Neuron (in vitro differentiated cells): Measurements from ENCODE around the gene PLEKHA5.
"Not testable (repeated sequence)": the region's sequence is repeated elsewhere in the genome, so short reads cannot be mapped to it uniquely, and the experiment has no call there.

ENCODE experiments used
- H2AFZ ChIP-seq: one replicate; pipeline ENCODE4 v1.6.1; 2013; ENCODE audit warnings: low read depth, mild to moderate bottlenecking, inconsistent platforms, low read length, moderate library complexity
- H3K27me3 ChIP-seq: one replicate; pipeline ENCODE4 v1.6.1; 2013; ENCODE audit warnings: low read length; ENCODE audit not compliant: insufficient read depth
- H3K36me3 ChIP-seq: one replicate; pipeline ENCODE4 v1.6.1; 2013; ENCODE audit warnings: low read length; ENCODE audit not compliant: insufficient read depth
- H3K4me1 ChIP-seq: one replicate; pipeline ENCODE4 v1.6.1; 2013; ENCODE audit warnings: low read length; ENCODE audit not compliant: insufficient read depth
- H3K4me3 ChIP-seq: 2 replicates; pipeline ENCODE4 v1.5.1; 2013; ENCODE audit warnings: mild to moderate bottlenecking, low read length, moderate library complexity
- H3K9me3 ChIP-seq: one replicate; pipeline ENCODE4 v1.6.1; 2013; ENCODE audit warnings: low read length

Gene PLEKHA5, protein sequence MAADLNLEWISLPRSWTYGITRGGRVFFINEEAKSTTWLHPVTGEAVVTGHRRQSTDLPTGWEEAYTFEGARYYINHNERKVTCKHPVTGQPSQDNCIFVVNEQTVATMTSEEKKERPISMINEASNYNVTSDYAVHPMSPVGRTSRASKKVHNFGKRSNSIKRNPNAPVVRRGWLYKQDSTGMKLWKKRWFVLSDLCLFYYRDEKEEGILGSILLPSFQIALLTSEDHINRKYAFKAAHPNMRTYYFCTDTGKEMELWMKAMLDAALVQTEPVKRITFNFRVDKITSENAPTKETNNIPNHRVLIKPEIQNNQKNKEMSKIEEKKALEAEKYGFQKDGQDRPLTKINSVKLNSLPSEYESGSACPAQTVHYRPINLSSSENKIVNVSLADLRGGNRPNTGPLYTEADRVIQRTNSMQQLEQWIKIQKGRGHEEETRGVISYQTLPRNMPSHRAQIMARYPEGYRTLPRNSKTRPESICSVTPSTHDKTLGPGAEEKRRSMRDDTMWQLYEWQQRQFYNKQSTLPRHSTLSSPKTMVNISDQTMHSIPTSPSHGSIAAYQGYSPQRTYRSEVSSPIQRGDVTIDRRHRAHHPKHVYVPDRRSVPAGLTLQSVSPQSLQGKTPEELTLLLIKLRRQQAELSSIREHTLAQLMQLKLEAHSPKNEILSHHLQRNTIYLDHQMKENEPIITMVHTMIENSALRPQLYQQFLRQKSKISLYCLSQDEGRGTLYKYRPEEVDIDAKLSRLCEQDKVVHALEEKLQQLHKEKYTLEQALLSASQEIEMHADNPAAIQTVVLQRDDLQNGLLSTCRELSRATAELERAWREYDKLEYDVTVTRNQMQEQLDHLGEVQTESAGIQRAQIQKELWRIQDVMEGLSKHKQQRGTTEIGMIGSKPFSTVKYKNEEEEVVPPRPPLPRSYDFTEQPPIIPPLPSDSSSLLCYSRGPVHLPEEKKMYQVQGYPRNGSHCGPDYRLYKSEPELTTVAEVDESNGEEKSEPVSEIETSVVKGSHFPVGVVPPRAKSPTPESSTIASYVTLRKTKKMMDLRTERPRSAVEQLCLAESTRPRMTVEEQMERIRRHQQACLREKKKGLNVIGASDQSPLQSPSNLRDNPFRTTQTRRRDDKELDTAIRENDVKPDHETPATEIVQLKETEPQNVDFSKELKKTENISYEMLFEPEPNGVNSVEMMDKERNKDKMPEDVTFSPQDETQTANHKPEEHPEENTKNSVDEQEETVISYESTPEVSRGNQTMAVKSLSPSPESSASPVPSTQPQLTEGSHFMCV

DNA sequence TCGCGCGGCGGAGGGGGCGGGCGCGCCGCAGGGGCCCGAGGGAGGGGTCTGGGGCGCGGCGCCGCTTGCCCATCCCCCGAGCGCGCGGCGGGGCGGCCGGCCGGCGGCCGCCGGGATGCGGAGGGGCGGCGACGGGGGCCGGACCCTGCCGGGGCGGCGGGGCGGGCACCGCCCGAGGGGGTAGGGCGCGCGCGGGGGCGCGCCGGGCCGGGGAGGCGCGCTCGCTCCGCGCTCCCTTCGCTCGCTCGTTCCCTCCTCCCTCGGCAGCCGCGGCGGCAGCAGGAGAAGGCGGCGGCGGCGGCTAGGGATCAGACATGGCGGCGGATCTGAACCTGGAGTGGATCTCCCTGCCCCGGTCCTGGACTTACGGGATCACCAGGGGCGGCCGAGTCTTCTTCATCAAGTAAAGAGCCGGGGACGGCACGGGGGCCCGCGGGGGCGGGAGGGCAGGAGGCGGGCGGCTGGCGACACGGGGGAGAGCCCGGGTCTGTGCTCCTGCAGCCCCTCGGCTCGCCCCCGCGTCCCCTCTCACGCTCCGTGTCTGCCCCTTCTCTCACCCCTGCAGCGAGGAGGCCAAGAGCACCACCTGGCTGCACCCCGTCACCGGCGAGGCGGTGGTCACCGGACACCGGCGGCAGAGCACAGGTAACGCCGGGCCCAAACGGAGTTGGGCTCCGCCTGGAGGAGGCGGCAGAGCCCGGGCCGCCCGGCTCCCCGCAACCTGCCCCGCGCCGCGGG is at the start of gene PLEKHA5:
PLEKHA5 (plus strand) TSS at position 248 of the 738 bp plus-strand sequence; CDS start at position 315, 67 bp downstream.
- peak within 1 kb of the TSS; percentile 99 for H2AFZ ChIP-seq
- peaks cover 3% of the 10 kb centered on the region for H3K9me3 ChIP-seq
- no peaks in the 10 kb centered on the region for H3K27me3 ChIP-seq
- H3K4me3 ChIP-seq, result peak within 1 kb of the TSS; percentile 100
- peaks cover 27% of the 10 kb centered on the region for H3K4me1 ChIP-seq
- peaks cover 6% of the 10 kb centered on the region for H3K36me3 ChIP-seq

DNA sequence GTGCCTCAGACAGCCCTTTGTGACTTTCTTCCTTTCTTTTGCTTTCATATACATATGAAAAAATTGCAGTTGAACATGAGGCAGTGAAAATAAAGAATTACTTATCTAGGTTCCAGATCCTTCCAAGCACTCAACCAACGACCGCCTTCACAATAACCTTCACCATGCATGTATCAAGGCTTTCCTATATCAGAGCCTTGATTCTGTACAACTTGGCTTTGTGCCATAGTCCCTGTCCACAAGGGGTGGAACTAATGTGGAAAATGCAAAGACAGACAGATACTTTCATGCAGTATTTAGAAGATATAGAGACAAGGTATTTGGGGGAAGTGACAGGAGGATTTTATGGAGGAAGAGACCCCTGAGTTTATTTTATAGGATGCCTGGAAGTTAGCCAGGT is 48.6 kb upstream of the PLEKHA5 start:
- no peak overlapping the region for H2AFZ ChIP-seq
- no peaks in the 10 kb centered on the region for H3K9me3 ChIP-seq
- no peaks in the 10 kb centered on the region for H3K27me3 ChIP-seq

DNA sequence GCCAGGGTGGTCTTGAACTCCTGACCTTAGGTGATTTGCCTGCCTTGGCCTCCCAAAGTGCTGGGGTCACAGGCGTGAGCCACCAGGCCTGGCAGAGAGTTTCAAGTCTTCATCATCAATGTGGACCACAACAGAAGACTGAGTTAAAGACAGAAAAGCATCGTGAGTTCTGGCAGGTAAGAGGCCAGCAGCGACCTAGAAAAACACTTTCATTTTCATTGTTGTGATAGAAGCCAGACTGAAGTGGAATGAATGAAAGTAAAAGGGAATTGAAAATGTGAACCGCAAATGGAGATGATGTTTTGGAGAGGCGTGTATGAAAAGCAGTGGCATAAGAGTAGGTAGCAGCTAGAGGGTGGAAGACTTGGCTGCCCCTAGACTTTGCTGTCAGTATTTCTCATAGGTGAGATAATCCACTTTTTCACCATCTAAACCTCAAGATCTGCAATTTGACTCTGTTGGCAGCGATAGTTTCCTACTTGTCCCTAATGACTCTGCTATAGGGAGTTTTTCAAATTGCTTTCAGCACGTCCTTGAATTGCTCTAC is 47.1 kb upstream of the PLEKHA5 start:
- no peak overlapping the region for H2AFZ ChIP-seq
- H3K9me3 ChIP-seq, result no peaks in the 10 kb centered on the region
- H3K4me3 ChIP-seq, result no peak overlapping the region
- no peaks in the 10 kb centered on the region for H3K36me3 ChIP-seq
- H3K4me1 ChIP-seq, result no peaks in the 10 kb centered on the region
- no peaks in the 10 kb centered on the region for H3K27me3 ChIP-seq

More for the DNA sequence above, 48.6 kb upstream of the PLEKHA5 start:
- no peaks in the 10 kb centered on the region for H3K4me1 ChIP-seq
- no peaks in the 10 kb centered on the region for H3K36me3 ChIP-seq
- no peak overlapping the region for H3K4me3 ChIP-seq

DNA sequence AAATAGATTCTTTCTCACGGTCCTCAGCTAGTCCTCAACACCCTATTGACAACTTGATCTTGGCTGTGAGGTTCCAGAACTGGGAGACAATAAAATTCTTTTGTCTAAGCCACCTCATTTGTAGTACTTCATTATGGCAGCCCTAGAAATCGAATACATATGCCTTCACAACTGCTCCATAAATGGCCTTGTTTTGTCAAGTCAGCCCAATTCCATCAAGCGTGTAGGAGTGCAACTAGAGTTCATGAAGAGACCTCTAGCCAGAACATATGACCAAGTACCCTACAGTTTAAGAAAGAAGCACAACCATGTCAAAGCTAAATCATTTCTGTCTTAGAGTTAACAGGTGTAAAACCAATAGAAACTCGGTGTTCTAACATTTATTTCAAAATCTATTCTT is 45.0 kb upstream of the PLEKHA5 start:
- Histone ChIP-seq H3K36me3 (no peaks in the 10 kb centered on the region), H3K9me3 (no peaks in the 10 kb centered on the region), H3K4me3 (no peak overlapping the region), H2AFZ (no peak overlapping the region), H3K27me3 (no peaks in the 10 kb centered on the region), H3K4me1 (no peaks in the 10 kb centered on the region)

DNA sequence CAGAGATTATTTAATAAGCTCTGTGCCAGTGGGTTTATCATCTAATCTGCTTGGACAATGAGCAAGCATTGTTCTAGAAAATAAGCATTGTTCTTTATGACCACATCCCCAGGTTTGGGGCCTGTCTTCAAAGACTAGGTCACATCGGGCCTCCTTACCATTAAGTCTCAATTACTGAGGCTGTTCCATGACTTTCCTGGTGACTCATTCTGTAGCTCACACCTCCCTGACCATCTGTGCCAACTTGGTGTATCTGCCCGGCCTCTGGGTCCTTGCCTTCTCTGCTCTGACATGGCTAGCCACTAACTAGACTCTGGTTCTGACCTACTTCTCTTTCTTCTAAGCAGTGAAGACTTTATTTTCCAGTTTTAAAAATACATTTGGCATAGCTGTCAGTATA is 44.4 kb upstream of the PLEKHA5 start:
- no peaks in the 10 kb centered on the region for H3K9me3 ChIP-seq
- H3K27me3 ChIP-seq, result no peaks in the 10 kb centered on the region
- no peak overlapping the region for H2AFZ ChIP-seq
- H3K4me3 ChIP-seq, result no peak overlapping the region
- H3K4me1 ChIP-seq, result no peaks in the 10 kb centered on the region
- H3K36me3 ChIP-seq, result no peaks in the 10 kb centered on the region

DNA sequence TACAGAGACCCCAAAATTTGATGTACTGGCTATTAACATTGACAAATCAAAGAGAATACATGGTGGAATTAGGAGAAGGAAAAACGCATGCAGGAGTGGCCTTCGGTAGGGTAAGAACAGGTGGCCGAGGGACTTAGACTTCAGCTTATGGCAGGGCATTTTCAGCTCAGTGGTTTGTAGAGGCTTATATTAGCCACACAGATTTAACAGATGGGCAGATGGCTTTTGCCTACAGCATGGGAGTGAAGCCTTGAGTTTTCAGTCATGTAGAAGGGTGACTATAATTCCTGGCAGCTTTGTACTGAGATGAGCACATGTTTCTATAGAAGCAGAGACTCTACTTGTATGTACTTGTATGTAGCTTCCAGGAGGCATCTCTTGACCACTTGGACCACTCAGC is 40.9 kb upstream of the PLEKHA5 start:
- H3K4me3 ChIP-seq, result no peak overlapping the region
- no peaks in the 10 kb centered on the region for H3K4me1 ChIP-seq
- no peaks in the 10 kb centered on the region for H3K27me3 ChIP-seq
- no peaks in the 10 kb centered on the region for H3K9me3 ChIP-seq
- no peak overlapping the region for H2AFZ ChIP-seq
- H3K36me3 ChIP-seq, result no peaks in the 10 kb centered on the region

DNA sequence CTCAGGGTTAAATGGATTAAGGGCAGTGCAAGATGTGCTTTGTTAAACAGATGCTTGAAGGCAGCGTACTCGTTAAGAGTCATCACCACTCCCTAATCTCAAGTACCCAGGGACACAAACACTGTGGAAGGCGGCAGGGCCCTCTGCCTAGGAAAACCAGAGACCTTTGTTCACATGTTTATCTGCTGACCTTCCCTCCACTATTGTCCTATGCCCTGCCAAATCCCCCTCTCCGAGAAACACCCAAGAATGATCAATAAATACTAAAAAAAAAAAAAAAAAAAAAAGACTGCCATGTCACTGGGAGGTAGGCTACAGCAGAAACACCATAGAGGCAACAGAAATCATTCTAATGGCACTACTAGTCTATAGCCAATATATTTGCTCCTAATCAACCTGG is 37.1 kb upstream of the PLEKHA5 start:
- H3K36me3 ChIP-seq, H3K4me3 ChIP-seq, H3K4me1 ChIP-seq, H3K9me3 ChIP-seq, H3K27me3 ChIP-seq, H2AFZ ChIP-seq: not testable (repeated sequence)

DNA sequence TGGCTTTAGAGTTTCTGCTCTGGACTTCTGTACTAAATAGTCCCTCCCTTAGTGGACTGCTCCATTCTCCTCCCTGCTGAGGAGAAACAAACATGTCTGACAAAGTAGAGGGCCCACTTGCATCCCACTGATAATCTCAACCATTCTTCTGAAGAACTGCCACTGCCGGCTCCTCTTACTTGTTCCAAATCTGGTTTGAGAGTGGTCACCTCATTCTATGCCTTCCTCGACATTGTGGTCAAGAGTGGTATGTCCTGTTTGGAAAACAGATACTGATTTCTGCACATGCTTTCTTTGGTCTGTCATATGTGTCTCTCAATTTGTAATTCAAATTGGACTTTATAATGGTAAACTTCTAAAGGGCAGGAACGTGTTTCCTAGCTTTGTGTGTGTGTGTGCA is 36.3 kb upstream of the PLEKHA5 start:
- no peak overlapping the region for H2AFZ ChIP-seq
- H3K4me1 ChIP-seq, result no peaks in the 10 kb centered on the region
- H3K4me3 ChIP-seq, result no peak overlapping the region
- H3K36me3 ChIP-seq, result no peaks in the 10 kb centered on the region
- H3K9me3 ChIP-seq, result no peaks in the 10 kb centered on the region
- H3K27me3 ChIP-seq, result no peaks in the 10 kb centered on the region

DNA sequence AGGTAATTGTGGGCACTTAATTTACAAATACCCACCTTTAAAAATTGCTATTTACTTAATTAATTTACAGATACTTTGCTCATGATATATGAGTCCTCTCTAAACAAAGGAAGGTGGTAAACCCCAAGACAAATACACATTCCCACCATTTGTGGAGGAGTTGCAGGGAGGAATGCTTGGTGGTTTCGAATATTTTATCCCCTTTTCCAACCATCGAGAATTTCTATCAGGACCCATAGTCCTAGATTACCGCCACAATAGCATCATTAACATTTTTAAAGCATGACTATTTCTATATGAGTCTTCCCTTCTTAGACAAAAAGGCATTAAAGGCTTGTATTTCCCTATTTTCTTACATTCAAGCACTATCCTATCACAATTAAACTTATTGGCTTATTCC is 34.2 kb upstream of the PLEKHA5 start:
- H2AFZ ChIP-seq, result no peak overlapping the region
- no peaks in the 10 kb centered on the region for H3K4me1 ChIP-seq
- no peak overlapping the region for H3K4me3 ChIP-seq
- no peaks in the 10 kb centered on the region for H3K36me3 ChIP-seq
- no peaks in the 10 kb centered on the region for H3K9me3 ChIP-seq
- no peaks in the 10 kb centered on the region for H3K27me3 ChIP-seq

DNA sequence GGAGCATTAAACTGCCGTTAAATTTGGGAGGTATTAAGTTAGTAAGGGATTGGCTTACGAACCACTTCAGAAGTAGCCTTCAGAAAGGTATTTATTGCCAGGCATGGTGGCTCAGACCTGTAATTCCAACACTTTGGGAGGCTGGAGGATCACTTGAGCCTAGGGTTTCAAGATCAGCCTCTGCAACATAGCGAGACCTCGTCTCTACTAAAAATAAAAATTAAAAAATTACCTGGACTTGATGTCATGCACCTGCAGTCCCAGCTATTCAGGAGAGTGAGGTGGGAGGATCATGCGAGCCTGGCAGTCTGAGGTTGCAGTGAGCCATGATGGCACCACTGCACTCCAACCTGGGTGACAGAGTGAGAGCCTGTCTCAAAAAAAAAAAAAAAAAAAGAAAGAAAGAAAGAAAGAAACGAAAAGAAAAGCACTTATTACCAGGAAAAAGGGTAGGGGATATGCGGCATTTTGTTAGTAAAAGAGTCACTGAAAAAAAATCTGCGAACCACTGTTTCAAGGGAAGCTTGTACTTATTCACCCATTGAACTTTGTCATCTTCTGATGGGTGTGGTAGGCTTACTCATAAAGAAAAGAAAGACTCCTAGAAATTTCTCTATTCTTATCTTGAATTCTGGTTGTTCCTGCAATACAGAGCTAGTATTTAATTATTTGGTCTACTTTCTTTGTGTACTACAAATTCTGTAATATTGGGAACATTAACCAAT is 33.6 kb upstream of the PLEKHA5 start:
- no peaks in the 10 kb centered on the region for H3K36me3 ChIP-seq
- no peaks in the 10 kb centered on the region for H3K27me3 ChIP-seq
- H2AFZ ChIP-seq, result no peak overlapping the region
- H3K4me3 ChIP-seq, result no peak overlapping the region
- no peaks in the 10 kb centered on the region for H3K4me1 ChIP-seq
- H3K9me3 ChIP-seq, result no peaks in the 10 kb centered on the region

DNA sequence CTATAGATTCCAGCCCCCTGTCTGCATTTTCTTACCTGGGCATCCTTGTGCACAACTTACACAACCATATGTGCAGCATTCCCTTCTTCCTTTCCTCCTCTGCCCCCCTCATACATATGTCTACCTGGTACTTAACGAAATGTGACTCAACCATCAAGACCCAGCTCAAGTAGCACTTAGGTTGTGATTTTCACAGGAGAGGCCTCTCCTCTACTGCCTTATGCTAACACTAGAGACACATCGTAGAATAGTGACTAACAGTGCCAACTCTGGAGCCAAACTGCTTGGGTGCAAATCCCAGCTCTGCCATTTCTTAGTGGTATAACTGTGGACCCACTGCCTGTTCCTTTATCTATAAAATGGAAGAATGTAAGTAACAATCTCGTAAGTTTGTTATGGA is 24.1 kb upstream of the PLEKHA5 start:
- Histone ChIP-seq H3K36me3 (no peaks in the 10 kb centered on the region), H3K4me3 (no peak overlapping the region), H3K9me3 (no peaks in the 10 kb centered on the region), H3K4me1 (peaks cover 2% of the 10 kb centered on the region), H3K27me3 (no peaks in the 10 kb centered on the region), H2AFZ (no peak overlapping the region)

DNA sequence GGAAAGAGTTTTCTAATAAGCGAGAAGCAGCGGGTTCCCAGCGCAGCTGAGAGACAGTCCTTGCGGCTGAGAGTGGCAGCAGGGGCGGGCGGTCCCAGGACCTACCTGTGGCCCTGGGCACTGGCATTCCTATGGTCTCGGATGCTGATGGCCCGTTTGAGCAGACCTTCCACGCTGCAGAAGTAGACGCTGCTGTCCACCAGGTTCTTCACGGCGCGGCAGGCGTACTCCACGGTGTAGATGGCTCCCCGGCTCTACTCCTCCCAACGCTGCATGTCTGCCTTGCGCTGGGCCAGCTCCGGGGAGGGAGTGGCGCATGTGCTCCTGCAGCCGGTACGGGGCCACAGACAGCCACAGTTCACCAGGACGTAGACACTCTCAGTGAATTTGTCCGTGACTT is 21.8 kb upstream of the PLEKHA5 start:
- Histone ChIP-seq H3K4me3 (no peak overlapping the region), H3K27me3 (no peaks in the 10 kb centered on the region), H3K4me1 (peaks cover 2% of the 10 kb centered on the region), H3K36me3 (no peaks in the 10 kb centered on the region), H3K9me3 (no peaks in the 10 kb centered on the region), H2AFZ (no peak overlapping the region)
